Upper lobe of left lung (tissue), 6 donors: ENCODE results near the gene TAL2. TPM values are rescaled to one million over a fixed set of nuclear protein-coding genes. Genes with fewer than 3 reads are reported as not detected.

Experiments used
- ATAC-seq, 2 donors: fragments of 200-7000 bp; cut with Tn5 transposase; one replicate each; pipeline ENCODE4 v1.9.1; 2022; ENCODE audit warnings: mild to moderate bottlenecking in 2 of 2, moderate library complexity in 2 of 2; ENCODE audit not compliant: low FRiP score in 2 of 2
- DNase-seq, 2 donors: peaks; one replicate each; pipeline ENCODE4 v3.0.0-alpha.2; 2019 to 2020
- H3K27ac ChIP-seq, 4 donors: fragments of 200-600 bp; sonication (generic); one replicate each; pipeline ENCODE4 v1.5.1; 2016 to 2019
- H3K27me3 ChIP-seq, 4 donors: fragments of 200-600 bp; sonication (generic); one replicate each; pipeline ENCODE4 v1.5.1; 2017 to 2019
- H3K36me3 ChIP-seq, 4 donors: fragments of 200-600 bp; sonication (generic); one replicate each; pipeline ENCODE4 v1.5.1; 2016 to 2019
- H3K4me1 ChIP-seq, 4 donors: fragments of 200-600 bp; sonication (generic); one replicate each; pipeline ENCODE4 v1.5.1; 2018 to 2019
- H3K4me3 ChIP-seq, 4 donors: fragments of 200-600 bp; sonication (generic); one replicate each; pipeline ENCODE4 v1.5.1; 2017 to 2019; ENCODE audit warnings: mild to moderate bottlenecking in 2 of 4, moderate library complexity in 1 of 4
- H3K9me3 ChIP-seq, 4 donors: fragments of 200-600 bp; sonication (generic); one replicate each; pipeline ENCODE4 v1.5.1; 2018 to 2019
- CTCF ChIP-seq, 6 experiments: fragments of 450-650 bp in 4 of 6; fragments of 200-600 bp in 2 of 6; sonication (generic) in 2 of 6; IDR thresholded peaks; one replicate each; pipeline ENCODE4 v1.5.1; 2016 to 2019; ENCODE audit warnings: antibody characterized with exemption in 6 of 6
- EP300 ChIP-seq, 4 donors: sonication (generic); formaldehyde crosslinking; IDR thresholded peaks; one replicate each; pipeline ENCODE4 v1.5.1; 2017; ENCODE audit warnings: antibody characterized with exemption in 4 of 4, control low read depth in 2 of 4
- POLR2A ChIP-seq, 4 donors: fragments of 450-650 bp; IDR thresholded peaks; one replicate each; pipeline ENCODE4 v1.5.1; 2016 to 2017; ENCODE audit warnings: antibody characterized with exemption in 4 of 4, mild to moderate bottlenecking in 2 of 4
- POLR2AphosphoS5 ChIP-seq, 2 donors: sonication (generic); formaldehyde crosslinking; IDR thresholded peaks; one replicate each; pipeline ENCODE4 v1.5.1; 2017; ENCODE audit warnings: antibody characterized with exemption in 2 of 2
- WGBS, 2 donors: methylation state at CpG; one replicate each; pipeline ENCODE4 v1.1.5; 2017 to 2018; 5-methylcytosine and 5-hydroxymethylcytosine counted together
- total RNA-seq, 6 donors: library from RNA; depleted of rRNA in 4 of 6; stranded (reverse); fragments of >200 nt in 4 of 6; gene quantifications; one replicate each; pipeline versions ENCODE4 v1.1.0 to v1.2.1, GENCODE V29; 2016 to 2021
- donor health status: DM: no; HTN: no; CAD: no; lungs with moderate emphysema.
- donor health status: DM: no; HTN: yes; CAD: no; lungs with severe emphysema.

Gene TAL2
- total RNA-seq, 6 donors from 2014 or later: not detected

GRCh38 chr9:105686936-105687335 lies 24.7 kb downstream of the TAL2 start:
- Histone ChIP-seq H3K27ac (no peak overlapping the region), H3K36me3 (no peaks in the 10 kb centered on the region), H3K4me3 (no peak overlapping the region), H3K4me1 (no peaks in the 10 kb centered on the region), H3K27me3 (no peaks in the 10 kb centered on the region), H3K9me3 (no peaks in the 10 kb centered on the region)
- DNase-seq (no peak), ATAC-seq (no peak)
- 91 to 93% methylated on average over 4 of the region's 4 CpGs for WGBS, 2 donors
- TF ChIP-seq POLR2A (IDR thresholded peaks at IDR 0.05): no peak
- no peak for TF ChIP-seq EP300 (IDR thresholded peaks at IDR 0.05)
- TF ChIP-seq POLR2AphosphoS5 (IDR thresholded peaks at IDR 0.05): no peak
- TF ChIP-seq CTCF (IDR thresholded peaks at IDR 0.05): no peak

- DNase-seq: no peak
- H3K27ac ChIP-seq: no peak overlapping the region
- H3K4me1 ChIP-seq: peaks cover 6 to 19% (median 14%) of the 10 kb centered on the region in 4 donors
- TF ChIP-seq CTCF (IDR thresholded peaks at IDR 0.05) (peak in 1 of 6 experiments; percentile 20), EP300 (IDR thresholded peaks at IDR 0.05) (no peak)
- 33 to 55% methylated on average over 2 of the region's 2 CpGs for WGBS, 2 donors
- no peaks in the 10 kb centered on the region for H3K36me3 ChIP-seq
- no peak for ATAC-seq
- no peak overlapping the region for H3K4me3 ChIP-seq
- peaks cover 0 to 5% (median 0%) of the 10 kb centered on the region in 4 donors for H3K27me3 ChIP-seq
- H3K9me3 ChIP-seq: no peaks in the 10 kb centered on the region
Measured at GRCh38 chr9:105690742-105691141, 28.5 kb downstream of the TAL2 start.

GRCh38 chr9:105693435-105694189 lies 31.4 kb downstream of the TAL2 start:
- no peak overlapping the region for H3K27ac ChIP-seq
- TF ChIP-seq EP300 (IDR thresholded peaks at IDR 0.05) (no peak), POLR2A (IDR thresholded peaks at IDR 0.05) (no peak), CTCF (IDR thresholded peaks at IDR 0.05) (no peak), POLR2AphosphoS5 (IDR thresholded peaks at IDR 0.05) (no peak)
- H3K27me3 ChIP-seq: peaks cover 0 to 5% (median 0%) of the 10 kb centered on the region in 4 donors
- no peaks in the 10 kb centered on the region for H3K9me3 ChIP-seq
- 4 to 5% methylated on average over 15 of the region's 15 CpGs for WGBS, 2 donors
- no peak for DNase-seq
- no peaks in the 10 kb centered on the region for H3K36me3 ChIP-seq
- ATAC-seq: no peak
- H3K4me1 ChIP-seq: peaks cover 6 to 19% (median 14%) of the 10 kb centered on the region in 4 donors
- peak overlapping the region; percentile 13 to 89 (median 70) for H3K4me3 ChIP-seq

GRCh38 chr9:105694190-105694847 lies 32.1 kb downstream of the TAL2 start, which contains the start of gene TMEM38B:
Gene TMEM38B, plus strand, starts transcription at chr9:105694541. Its CDS starts 120 bp downstream, at chr9:105694661.
- Histone ChIP-seq H3K27me3 (peaks cover 0 to 5% (median 0%) of the 10 kb centered on the region in 4 donors), H3K27ac (peak within 1 kb of the TSS; percentile 37 to 78 (median 63)), H3K36me3 (no peaks in the 10 kb centered on the region), H3K9me3 (no peaks in the 10 kb centered on the region), H3K4me3 (peak within 1 kb of the TSS; percentile 62 to 89 (median 81)), H3K4me1 (peaks cover 6 to 19% (median 14%) of the 10 kb centered on the region in 4 donors)
- WGBS, 2 donors: 0% methylated on average over 2 to 26 of the region's 65 CpGs
- DNase-seq (peak; percentile 85 to 96), ATAC-seq (peak; percentile 93 to 99)
- peak in 1 of 2 donors; percentile 57 for TF ChIP-seq POLR2AphosphoS5 (IDR thresholded peaks at IDR 0.05)
- peak in 3 of 4 donors; percentile 33 to 72 (median 50) for TF ChIP-seq POLR2A (IDR thresholded peaks at IDR 0.05)
- no peak for TF ChIP-seq CTCF (IDR thresholded peaks at IDR 0.05)
